ENCODE data around the gene PPM1F.

PPM1F gene

DNA sequence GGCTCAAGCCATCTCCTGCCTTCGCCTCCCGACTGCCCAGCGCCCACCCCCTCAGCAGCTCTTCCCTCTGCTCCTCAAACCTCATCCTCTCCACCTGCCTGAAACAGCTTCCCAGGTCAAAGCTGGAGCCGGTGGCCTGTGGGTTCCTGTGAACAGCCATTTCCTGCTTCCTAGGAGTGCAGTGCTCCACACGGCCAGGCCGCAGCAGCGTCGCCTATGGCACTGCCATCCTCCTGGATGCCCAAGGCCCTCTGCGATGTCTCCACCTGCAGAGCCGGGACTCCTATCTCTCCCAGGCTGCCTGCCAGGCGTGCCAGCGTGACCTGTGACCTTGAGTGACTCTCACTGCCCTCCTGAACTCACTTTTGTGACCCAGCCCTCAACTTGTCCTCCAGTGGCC is 24.6 kb downstream of the PPM1F start:
- no peak for TF ChIP-seq CSDC2 (CRISPR knock-in tag; IDR thresholded peaks at IDR 0.05)
- TF ChIP-seq SNAI2 (CRISPR knock-in tag; IDR thresholded peaks at IDR 0.05) = no peak
- no peak for ATAC-seq

DNA sequence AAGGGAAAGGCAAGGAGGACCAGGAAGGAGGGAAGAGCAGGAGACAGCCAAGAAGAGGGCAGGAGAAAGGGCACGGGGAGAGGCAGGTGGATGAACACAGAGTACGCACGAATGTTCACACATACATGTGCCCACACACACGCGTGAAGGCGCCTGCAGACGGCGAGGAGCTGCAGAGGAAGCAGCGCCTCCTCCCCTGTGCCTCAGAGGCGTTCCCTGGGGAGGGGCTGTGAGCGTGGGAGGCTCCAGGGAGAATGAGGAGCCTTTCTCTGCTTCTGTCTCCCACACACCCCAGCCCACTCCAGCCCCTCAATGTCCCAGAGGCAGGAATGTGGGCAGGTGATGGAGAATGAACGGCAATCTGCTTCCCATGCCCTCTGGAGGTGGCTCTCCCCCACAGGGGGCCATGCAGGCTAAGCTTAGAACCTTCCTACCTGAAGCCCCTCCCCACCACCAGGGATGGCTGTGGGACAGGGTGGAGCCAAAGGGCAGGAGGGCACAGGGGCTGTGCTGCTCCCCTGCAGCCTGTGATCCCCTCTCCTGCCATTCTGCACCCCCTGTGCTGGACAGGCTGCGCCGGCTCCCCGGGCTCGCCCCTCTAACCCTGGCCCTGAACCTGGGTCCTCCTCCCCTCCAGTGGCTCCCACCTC is 25.3 kb downstream of the PPM1F start:
- TF ChIP-seq, protein P1, sequence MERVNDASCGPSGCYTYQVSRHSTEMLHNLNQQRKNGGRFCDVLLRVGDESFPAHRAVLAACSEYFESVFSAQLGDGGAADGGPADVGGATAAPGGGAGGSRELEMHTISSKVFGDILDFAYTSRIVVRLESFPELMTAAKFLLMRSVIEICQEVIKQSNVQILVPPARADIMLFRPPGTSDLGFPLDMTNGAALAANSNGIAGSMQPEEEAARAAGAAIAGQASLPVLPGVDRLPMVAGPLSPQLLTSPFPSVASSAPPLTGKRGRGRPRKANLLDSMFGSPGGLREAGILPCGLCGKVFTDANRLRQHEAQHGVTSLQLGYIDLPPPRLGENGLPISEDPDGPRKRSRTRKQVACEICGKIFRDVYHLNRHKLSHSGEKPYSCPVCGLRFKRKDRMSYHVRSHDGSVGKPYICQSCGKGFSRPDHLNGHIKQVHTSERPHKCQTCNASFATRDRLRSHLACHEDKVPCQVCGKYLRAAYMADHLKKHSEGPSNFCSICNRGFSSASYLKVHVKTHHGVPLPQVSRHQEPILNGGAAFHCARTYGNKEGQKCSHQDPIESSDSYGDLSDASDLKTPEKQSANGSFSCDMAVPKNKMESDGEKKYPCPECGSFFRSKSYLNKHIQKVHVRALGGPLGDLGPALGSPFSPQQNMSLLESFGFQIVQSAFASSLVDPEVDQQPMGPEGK (CRISPR knock-in tag; IDR thresholded peaks at IDR 0.05; ENCODE audit: borderline replicate concordance) = no peak
- TF ChIP-seq ZNF8 (CRISPR knock-in tag; IDR thresholded peaks at IDR 0.05) = no peak
- TF ChIP-seq, protein P2, sequence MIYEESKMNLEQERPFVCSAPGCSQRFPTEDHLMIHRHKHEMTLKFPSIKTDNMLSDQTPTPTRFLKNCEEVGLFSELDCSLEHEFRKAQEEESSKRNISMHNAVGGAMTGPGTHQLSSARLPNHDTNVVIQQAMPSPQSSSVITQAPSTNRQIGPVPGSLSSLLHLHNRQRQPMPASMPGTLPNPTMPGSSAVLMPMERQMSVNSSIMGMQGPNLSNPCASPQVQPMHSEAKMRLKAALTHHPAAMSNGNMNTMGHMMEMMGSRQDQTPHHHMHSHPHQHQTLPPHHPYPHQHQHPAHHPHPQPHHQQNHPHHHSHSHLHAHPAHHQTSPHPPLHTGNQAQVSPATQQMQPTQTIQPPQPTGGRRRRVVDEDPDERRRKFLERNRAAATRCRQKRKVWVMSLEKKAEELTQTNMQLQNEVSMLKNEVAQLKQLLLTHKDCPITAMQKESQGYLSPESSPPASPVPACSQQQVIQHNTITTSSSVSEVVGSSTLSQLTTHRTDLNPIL (CRISPR knock-in tag; IDR thresholded peaks at IDR 0.05; ENCODE audit: low read depth) = no peak
- TF ChIP-seq SNAI2 (CRISPR knock-in tag; IDR thresholded peaks at IDR 0.05) = no peak
- no peak for TF ChIP-seq ARNTL (CRISPR knock-in tag; IDR thresholded peaks at IDR 0.05; ENCODE audit: borderline replicate concordance, low read depth)
- no peak for ATAC-seq

DNA sequence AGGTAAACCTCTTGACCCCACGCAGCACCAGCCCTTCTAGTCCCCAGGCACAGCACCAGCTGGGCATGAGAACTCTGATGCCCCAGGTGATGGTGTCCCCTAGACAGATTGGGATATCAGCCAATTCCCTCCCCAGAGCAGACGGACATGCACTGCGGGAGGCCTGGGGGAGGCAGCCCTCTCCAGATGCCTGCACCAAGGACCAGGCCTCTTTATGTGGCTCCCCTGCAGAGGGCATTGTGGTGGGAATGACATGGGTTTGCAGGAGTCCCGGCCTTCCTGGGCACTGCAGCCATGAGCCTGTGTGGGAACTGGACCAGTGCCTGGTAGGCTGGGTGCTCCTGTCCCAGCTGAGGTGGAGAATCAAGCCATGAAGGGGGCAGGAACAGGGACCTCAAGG is 25.9 kb downstream of the PPM1F start:
- ATAC-seq = no peak; the same call in 2 of the 3 replicates
- TF ChIP-seq ZNF565 (CRISPR knock-in tag; conservative IDR thresholded peaks at IDR 0.05; ENCODE audit: low read depth) (no peak), SNAI2 (CRISPR knock-in tag; IDR thresholded peaks at IDR 0.05) (no peak), ZFP30 (CRISPR knock-in tag; IDR thresholded peaks at IDR 0.05) (no peak), GLIS3 (CRISPR knock-in tag; IDR thresholded peaks at IDR 0.05) (no peak), ZNF70 (CRISPR knock-in tag; IDR thresholded peaks at IDR 0.05) (no peak), ESRRG (CRISPR knock-in tag; IDR thresholded peaks at IDR 0.05) (no peak), ARNTL (CRISPR knock-in tag; IDR thresholded peaks at IDR 0.05; ENCODE audit: borderline replicate concordance, low read depth) (no peak), CSDC2 (CRISPR knock-in tag; IDR thresholded peaks at IDR 0.05) (no peak), TOX (CRISPR knock-in tag; IDR thresholded peaks at IDR 0.05; ENCODE audit: borderline replicate concordance) (no peak), OSR1 (CRISPR knock-in tag; IDR thresholded peaks at IDR 0.05) (no peak), ZNF8 (CRISPR knock-in tag; IDR thresholded peaks at IDR 0.05) (no peak), RARB (CRISPR knock-in tag; IDR thresholded peaks at IDR 0.05) (no peak), TCF4 (CRISPR knock-in tag; IDR thresholded peaks at IDR 0.05; ENCODE audit: borderline replicate concordance) (no peak), ZC3H10 (CRISPR knock-in tag; IDR thresholded peaks at IDR 0.05) (no peak), ZFP3 (CRISPR knock-in tag; IDR thresholded peaks at IDR 0.05) (no peak)
- TF ChIP-seq, protein P3, sequence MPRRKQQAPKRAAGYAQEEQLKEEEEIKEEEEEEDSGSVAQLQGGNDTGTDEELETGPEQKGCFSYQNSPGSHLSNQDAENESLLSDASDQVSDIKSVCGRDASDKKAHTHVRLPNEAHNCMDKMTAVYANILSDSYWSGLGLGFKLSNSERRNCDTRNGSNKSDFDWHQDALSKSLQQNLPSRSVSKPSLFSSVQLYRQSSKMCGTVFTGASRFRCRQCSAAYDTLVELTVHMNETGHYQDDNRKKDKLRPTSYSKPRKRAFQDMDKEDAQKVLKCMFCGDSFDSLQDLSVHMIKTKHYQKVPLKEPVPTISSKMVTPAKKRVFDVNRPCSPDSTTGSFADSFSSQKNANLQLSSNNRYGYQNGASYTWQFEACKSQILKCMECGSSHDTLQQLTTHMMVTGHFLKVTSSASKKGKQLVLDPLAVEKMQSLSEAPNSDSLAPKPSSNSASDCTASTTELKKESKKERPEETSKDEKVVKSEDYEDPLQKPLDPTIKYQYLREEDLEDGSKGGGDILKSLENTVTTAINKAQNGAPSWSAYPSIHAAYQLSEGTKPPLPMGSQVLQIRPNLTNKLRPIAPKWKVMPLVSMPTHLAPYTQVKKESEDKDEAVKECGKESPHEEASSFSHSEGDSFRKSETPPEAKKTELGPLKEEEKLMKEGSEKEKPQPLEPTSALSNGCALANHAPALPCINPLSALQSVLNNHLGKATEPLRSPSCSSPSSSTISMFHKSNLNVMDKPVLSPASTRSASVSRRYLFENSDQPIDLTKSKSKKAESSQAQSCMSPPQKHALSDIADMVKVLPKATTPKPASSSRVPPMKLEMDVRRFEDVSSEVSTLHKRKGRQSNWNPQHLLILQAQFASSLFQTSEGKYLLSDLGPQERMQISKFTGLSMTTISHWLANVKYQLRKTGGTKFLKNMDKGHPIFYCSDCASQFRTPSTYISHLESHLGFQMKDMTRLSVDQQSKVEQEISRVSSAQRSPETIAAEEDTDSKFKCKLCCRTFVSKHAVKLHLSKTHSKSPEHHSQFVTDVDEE (CRISPR knock-in tag; IDR thresholded peaks at IDR 0.05) = no peak
- TF ChIP-seq, protein P2 (CRISPR knock-in tag; IDR thresholded peaks at IDR 0.05; ENCODE audit: low read depth) = no peak
- TF ChIP-seq, protein P1 (CRISPR knock-in tag; IDR thresholded peaks at IDR 0.05; ENCODE audit: borderline replicate concordance) = no peak

DNA sequence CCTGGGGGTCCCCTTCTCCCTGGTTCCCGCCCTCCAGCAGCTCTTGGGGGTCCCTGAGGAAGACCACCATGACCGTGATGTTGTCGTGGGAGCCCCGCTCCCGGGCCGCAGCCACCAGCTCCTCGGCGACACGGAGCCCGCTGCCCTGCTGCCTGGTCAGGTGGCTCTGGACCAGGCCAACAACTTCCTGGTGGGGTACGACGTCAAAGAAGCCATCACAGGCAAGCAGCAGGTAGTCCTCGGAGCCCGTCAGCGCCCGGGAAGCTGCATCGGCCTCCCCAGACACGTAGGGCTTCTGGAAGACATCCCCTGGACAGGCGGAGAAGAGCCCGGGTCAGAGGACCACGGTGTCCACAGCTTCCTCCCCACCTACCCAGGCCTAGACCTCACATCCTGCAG is 29.5 kb downstream of the PPM1F start:
- no peak for ATAC-seq
- TF ChIP-seq SNAI2 (CRISPR knock-in tag; IDR thresholded peaks at IDR 0.05) = no peak
- no peak for TF ChIP-seq ZNF565 (CRISPR knock-in tag; conservative IDR thresholded peaks at IDR 0.05; ENCODE audit: low read depth)
- TF ChIP-seq BACH2 (CRISPR knock-in tag; IDR thresholded peaks at IDR 0.05; ENCODE audit: borderline replicate concordance) = no peak
- TF ChIP-seq, protein P3 (CRISPR knock-in tag; IDR thresholded peaks at IDR 0.05) = no peak
- TF ChIP-seq, protein P2 (CRISPR knock-in tag; IDR thresholded peaks at IDR 0.05; ENCODE audit: low read depth) = no peak
- no peak for TF ChIP-seq GLIS3 (CRISPR knock-in tag; IDR thresholded peaks at IDR 0.05)
- no peak for TF ChIP-seq ISL1 (CRISPR knock-in tag; IDR thresholded peaks at IDR 0.05)
- TF ChIP-seq TOX (CRISPR knock-in tag; IDR thresholded peaks at IDR 0.05; ENCODE audit: borderline replicate concordance) = no peak

Measured in SK-N-SH treated with all-trans-retinoic acid at 6 μM for 48 hours (cell line).